Measurements from ENCODE around the gene PAPLN.

Gene PAPLN

GRCh38 chr14:73253721-73254120 is 16.4 kb downstream of the PAPLN start:
- TF ChIP-seq CTCF (IDR thresholded peaks at IDR 0.05): no peak
- Histone ChIP-seq H3K4me3 (no peak overlapping the region), H3K27ac (no peak overlapping the region)
- DNase-seq (ENCODE audit: low spot score): no peak

- no peak overlapping the region for H3K4me3 ChIP-seq
- TF ChIP-seq CTCF (IDR thresholded peaks at IDR 0.05): no peak
- no peak for DNase-seq (ENCODE audit: low spot score)
- no peak overlapping the region for H3K27ac ChIP-seq
These were observed 17.1 kb downstream of the PAPLN start for GRCh38 chr14:73254247-73255004.

- no peak for DNase-seq (ENCODE audit: low spot score)
- H3K27ac ChIP-seq: no peak overlapping the region
- no peak overlapping the region for H3K4me3 ChIP-seq
- no peak for TF ChIP-seq CTCF (IDR thresholded peaks at IDR 0.05)
These were observed 17.7 kb downstream of the PAPLN start for GRCh38 chr14:73255005-73255400.

- H3K4me3 ChIP-seq: no peak overlapping the region
- TF ChIP-seq CTCF (IDR thresholded peaks at IDR 0.05): no peak
- no peak overlapping the region for H3K27ac ChIP-seq
- no peak for DNase-seq (ENCODE audit: low spot score)
These were observed 18.5 kb downstream of the PAPLN start for GRCh38 chr14:73255693-73256225.

- DNase-seq (ENCODE audit: low spot score): no peak
- H3K27ac ChIP-seq: no peak overlapping the region
- no peak overlapping the region for H3K4me3 ChIP-seq
- no peak for TF ChIP-seq CTCF (IDR thresholded peaks at IDR 0.05)
These were observed 20.8 kb downstream of the PAPLN start for GRCh38 chr14:73258076-73258475.

- H3K27ac ChIP-seq: no peak overlapping the region
- TF ChIP-seq CTCF (IDR thresholded peaks at IDR 0.05): no peak
- DNase-seq (ENCODE audit: low spot score): no peak
- H3K4me3 ChIP-seq: no peak overlapping the region
These were observed 21.7 kb downstream of the PAPLN start for GRCh38 chr14:73258845-73259611.

Data from coronary artery (tissue), 2 donors.